Measurements from ENCODE around the gene SEMA5A.

SEMA5A gene

GRCh38 chr5:9197881-9198260 is 348.0 kb downstream of the SEMA5A start:
- H3K27ac ChIP-seq = no peak overlapping the region
- no peaks in the 10 kb centered on the region for H3K36me3 ChIP-seq (ENCODE audit: control insufficient read depth, insufficient read depth, low read length)
- no peaks in the 10 kb centered on the region for H3K9me3 ChIP-seq (ENCODE audit: control insufficient read depth, low read length)
- no peaks in the 10 kb centered on the region for H3K79me2 ChIP-seq
- no peaks in the 10 kb centered on the region for H3K27me3 ChIP-seq (ENCODE audit: control insufficient read depth, insufficient read depth, low read length)
- H3K9ac ChIP-seq = no peak overlapping the region
- no peak overlapping the region for H3K4me3 ChIP-seq (ENCODE audit: low read depth, low read length)
- H2AFZ ChIP-seq = no peak overlapping the region
- no peaks in the 10 kb centered on the region for H3K4me1 ChIP-seq
- no peak overlapping the region for H3K4me2 ChIP-seq (ENCODE audit: low read length)
- TF ChIP-seq CTCF (IDR thresholded peaks at IDR 0.05) = no peak

- no peaks in the 10 kb centered on the region for H3K79me2 ChIP-seq
- H3K9me3 ChIP-seq (ENCODE audit: control insufficient read depth, low read length) = no peaks in the 10 kb centered on the region
- TF ChIP-seq CTCF (IDR thresholded peaks at IDR 0.05) = no peak
- H3K9ac ChIP-seq = no peak overlapping the region
- no peak overlapping the region for H3K4me2 ChIP-seq (ENCODE audit: low read length)
- H3K36me3 ChIP-seq (ENCODE audit: control insufficient read depth, insufficient read depth, low read length) = no peaks in the 10 kb centered on the region
- H3K27ac ChIP-seq = no peak overlapping the region
- no peak overlapping the region for H2AFZ ChIP-seq
- no peaks in the 10 kb centered on the region for H3K4me1 ChIP-seq
- no peaks in the 10 kb centered on the region for H3K27me3 ChIP-seq (ENCODE audit: control insufficient read depth, insufficient read depth, low read length)
- no peak overlapping the region for H3K4me3 ChIP-seq (ENCODE audit: low read depth, low read length)
Measured at GRCh38 chr5:9196403-9197227, 349.3 kb downstream of the SEMA5A start.

- Histone ChIP-seq H3K9ac (no peak overlapping the region), H3K36me3 (ENCODE audit: control insufficient read depth, insufficient read depth, low read length) (no peaks in the 10 kb centered on the region), H3K4me3 (ENCODE audit: low read depth, low read length) (no peak overlapping the region), H3K27ac (no peak overlapping the region), H3K79me2 (no peaks in the 10 kb centered on the region), H3K27me3 (ENCODE audit: control insufficient read depth, insufficient read depth, low read length) (no peaks in the 10 kb centered on the region), H3K4me2 (ENCODE audit: low read length) (no peak overlapping the region), H3K4me1 (no peaks in the 10 kb centered on the region), H2AFZ (no peak overlapping the region), H3K9me3 (ENCODE audit: control insufficient read depth, low read length) (no peaks in the 10 kb centered on the region)
- no peak for TF ChIP-seq CTCF (IDR thresholded peaks at IDR 0.05)
Measured at GRCh38 chr5:9194509-9194908, 351.4 kb downstream of the SEMA5A start.

GRCh38 chr5:9192266-9192665 is 353.6 kb downstream of the SEMA5A start:
- no peak for TF ChIP-seq CTCF (IDR thresholded peaks at IDR 0.05)
- Histone ChIP-seq H2AFZ (no peak overlapping the region), H3K27me3 (ENCODE audit: control insufficient read depth, insufficient read depth, low read length) (no peaks in the 10 kb centered on the region), H3K4me3 (ENCODE audit: low read depth, low read length) (no peak overlapping the region), H3K36me3 (ENCODE audit: control insufficient read depth, insufficient read depth, low read length) (no peaks in the 10 kb centered on the region), H3K4me2 (ENCODE audit: low read length) (no peak overlapping the region), H3K27ac (no peak overlapping the region), H3K9ac (no peak overlapping the region), H3K4me1 (no peaks in the 10 kb centered on the region), H3K79me2 (no peaks in the 10 kb centered on the region), H3K9me3 (ENCODE audit: control insufficient read depth, low read length) (no peaks in the 10 kb centered on the region)

GRCh38 chr5:9189681-9190080 is 356.2 kb downstream of the SEMA5A start:
- Histone ChIP-seq H3K27me3 (ENCODE audit: control insufficient read depth, insufficient read depth, low read length) (no peaks in the 10 kb centered on the region), H3K36me3 (ENCODE audit: control insufficient read depth, insufficient read depth, low read length) (no peaks in the 10 kb centered on the region), H3K9me3 (ENCODE audit: control insufficient read depth, low read length) (no peaks in the 10 kb centered on the region), H3K4me3 (ENCODE audit: low read depth, low read length) (no peak overlapping the region), H3K27ac (no peak overlapping the region), H3K4me2 (ENCODE audit: low read length) (no peak overlapping the region), H3K9ac (no peak overlapping the region), H3K4me1 (no peaks in the 10 kb centered on the region), H2AFZ (no peak overlapping the region), H3K79me2 (no peaks in the 10 kb centered on the region)
- TF ChIP-seq CTCF (IDR thresholded peaks at IDR 0.05) = no peak
